Stimulated activated CD8-positive, alpha-beta memory T cell treated with anti-CD3 and anti-CD28 coated beads, Interleukin-4, amount 100 ng/mL, for 4 hours (primary cell): ENCODE results near the gene DEFB121.
"Not testable (repeated sequence)": the region's sequence is repeated elsewhere in the genome, so short reads cannot be mapped to it uniquely, and the experiment has no call there.

Experiments
- DNase-seq, 2 donors: peaks; one replicate each; pipeline ENCODE4 v3.0.0-alpha.2; 2020; ENCODE audit warnings: low read depth in 2 of 2, low spot score in 1 of 2

DEFB121 gene

GRCh38 chr20:31406115-31406514 is at the start of gene DEFB121:
TSS of gene DEFB121 (minus strand) at chr20:31406215. CDS start at chr20:31406152, 63 bp downstream.
- DNase-seq: no peak

GRCh38 chr20:31454361-31454760 is 48.3 kb upstream of the DEFB121 start:
- DNase-seq: no peak

- no peak for DNase-seq
These were observed 46.6 kb upstream of the DEFB121 start for GRCh38 chr20:31452575-31452974.

GRCh38 chr20:31449511-31450414 is 43.7 kb upstream of the DEFB121 start:
- DNase-seq: no peak

GRCh38 chr20:31446084-31446819 is 40.2 kb upstream of the DEFB121 start:
- no peak for DNase-seq

- no peak for DNase-seq
These were observed 34.1 kb upstream of the DEFB121 start, which contains the start of gene DEFB123 for GRCh38 chr20:31440012-31440659. TSS of gene DEFB123 (plus strand) at chr20:31440632. CDS start at chr20:31440699, 67 bp downstream.

- no peak for DNase-seq
These were observed 24.6 kb upstream of the DEFB121 start for GRCh38 chr20:31430568-31431115.

- DNase-seq: not testable (repeated sequence)
These were observed 21.6 kb upstream of the DEFB121 start for GRCh38 chr20:31427576-31427975.

- DNase-seq: not testable (repeated sequence)
These were observed 21.0 kb upstream of the DEFB121 start for GRCh38 chr20:31426891-31427551.

GRCh38 chr20:31425797-31426196 is 19.8 kb upstream of the DEFB121 start:
- no peak for DNase-seq

- no peak for DNase-seq
These were observed 12.3 kb upstream of the DEFB121 start for GRCh38 chr20:31418307-31418706.

- no peak for DNase-seq
These were observed 9.6 kb upstream of the DEFB121 start for GRCh38 chr20:31415653-31416052.

- no peak for DNase-seq
These were observed 8.4 kb upstream of the DEFB121 start for GRCh38 chr20:31414381-31414780.

- no peak for DNase-seq
These were observed 4.0 kb upstream of the DEFB121 start for GRCh38 chr20:31410011-31410410.

- DNase-seq: no peak
These were observed 2.1 kb downstream of the DEFB121 start for GRCh38 chr20:31403886-31404285.

- DNase-seq: no peak
These were observed 11.1 kb downstream of the DEFB121 start for GRCh38 chr20:31394900-31395299.

GRCh38 chr20:31392836-31393235 is 13.2 kb downstream of the DEFB121 start:
- no peak for DNase-seq

GRCh38 chr20:31390490-31390889 is 15.5 kb downstream of the DEFB121 start, which contains the start of gene DEFB119:
TSS of gene DEFB119 (minus strand) at chr20:31390590. CDS start at chr20:31390483, 107 bp downstream.
- DNase-seq: no peak

- DNase-seq: no peak
These were observed 31.7 kb downstream of the DEFB121 start for GRCh38 chr20:31374346-31374745.

- no peak for DNase-seq
These were observed 37.7 kb downstream of the DEFB121 start, which contains the start of gene DEFB118 for GRCh38 chr20:31368301-31368700. TSS of gene DEFB118 (plus strand) at chr20:31368601. CDS start at chr20:31368651, 50 bp downstream.
